Keratinocyte (primary cell): ENCODE results near the gene GALNT7. TPM values are rescaled to one million over a fixed set of nuclear protein-coding genes. Genes with fewer than 3 reads are reported as not detected.

Experiments
- DNase-seq: peaks from one replicate; pipeline ENCODE4 v3.0.0-alpha.2; 2011; ENCODE audit warnings: low read depth, missing footprints, low spot score
- FAIRE-seq: peaks from 2 replicates; lab custom pipeline; 2011; peaks lifted over from hg19 to GRCh38; lab: Jason Lieb, UNC
- H2AFZ ChIP-seq: 2 replicates; pipeline ENCODE4 v1.6.0; 2012; ENCODE audit warnings: low read length, control low read depth, inconsistent platforms; ENCODE audit not compliant: control insufficient read depth
- H3K27ac ChIP-seq: 2 replicates; pipeline ENCODE4 v1.5.1; 2011; ENCODE audit warnings: low read length; ENCODE audit not compliant: control insufficient read depth, insufficient read depth
- H3K27me3 ChIP-seq: 3 replicates; pipeline ENCODE4 v1.6.0; 2011; ENCODE audit warnings: low read length; ENCODE audit not compliant: control insufficient read depth, insufficient read depth; ENCODE audit errors: extremely low read depth
- H3K36me3 ChIP-seq, 2 experiments: 2 replicates in 1 of 2; 3 replicates in 1 of 2; pipeline ENCODE4 v1.5.1; 2011; ENCODE audit warnings: low read length in 2 of 2, mild to moderate bottlenecking in 1 of 2; ENCODE audit not compliant: control insufficient read depth in 2 of 2, insufficient read depth in 2 of 2; ENCODE audit errors: extremely low read depth in 1 of 2
- H3K4me1 ChIP-seq: 3 replicates; pipeline ENCODE4 v1.5.1; 2011; ENCODE audit warnings: low read length; ENCODE audit not compliant: control insufficient read depth, insufficient read depth; ENCODE audit errors: extremely low read depth
- H3K4me2 ChIP-seq: 3 replicates; pipeline ENCODE4 v1.6.0; 2011; ENCODE audit warnings: low read depth, low read length; ENCODE audit not compliant: control insufficient read depth, insufficient read depth; ENCODE audit errors: extremely low read depth
- H3K4me3 ChIP-seq, 3 experiments: fragments of 200-600 bp in 1 of 3; sonication (generic) in 1 of 3; 2 replicates in 2 of 3; 3 replicates in 1 of 3; pipeline ENCODE4 v1.5.1; 2011 to 2016; ENCODE audit warnings: low read length in 3 of 3, mild to moderate bottlenecking in 3 of 3, control low read depth in 2 of 3, inconsistent platforms in 1 of 3, low read depth in 1 of 3, mixed read lengths in 1 of 3, mixed run types in 1 of 3, moderate library complexity in 1 of 3; ENCODE audit not compliant: control insufficient read depth in 2 of 3, insufficient read depth in 2 of 3; ENCODE audit errors: extremely low read depth in 1 of 3
- H3K79me2 ChIP-seq: 2 replicates; pipeline ENCODE4 v1.6.0; 2012; ENCODE audit warnings: low read length; ENCODE audit not compliant: control insufficient read depth, insufficient read depth
- H3K9ac ChIP-seq: 3 replicates; pipeline ENCODE4 v1.6.0; 2011; ENCODE audit warnings: low read length; ENCODE audit not compliant: control insufficient read depth, insufficient read depth; ENCODE audit errors: extremely low read depth
- H3K9me1 ChIP-seq: 3 replicates; pipeline ENCODE4 v1.6.0; 2011; ENCODE audit warnings: low read length; ENCODE audit not compliant: control insufficient read depth, insufficient read depth; ENCODE audit errors: extremely low read depth
- H3K9me3 ChIP-seq: 2 replicates; pipeline ENCODE4 v1.5.1; 2012; ENCODE audit warnings: low read depth, low read length; ENCODE audit not compliant: control insufficient read depth
- H4K20me1 ChIP-seq: 3 replicates; pipeline ENCODE4 v1.6.0; 2011; ENCODE audit warnings: low read length; ENCODE audit not compliant: control insufficient read depth, insufficient read depth; ENCODE audit errors: extremely low read depth
- CTCF ChIP-seq, 3 experiments: IDR thresholded peaks in 1 of 3; conservative IDR thresholded peaks in 1 of 3; optimal IDR thresholded peaks in 1 of 3; 2 replicates in 2 of 3; 3 replicates in 1 of 3; pipeline versions ENCODE3 to v1.5.1; 2011; ENCODE audit warnings: low read length in 3 of 3, mild to moderate bottlenecking in 3 of 3, moderate library complexity in 2 of 3, control low read depth in 1 of 3, inconsistent platforms in 1 of 3; ENCODE audit not compliant: insufficient read depth in 2 of 3; ENCODE audit errors: extremely low read depth in 1 of 3
- EZH2 ChIP-seq: IDR thresholded peaks from one replicate; pipeline ENCODE4 v1.6.1; 2012; ENCODE audit warnings: inconsistent platforms, mild to moderate bottlenecking, low read length, moderate library complexity
- dilution Hi-C: fragments of 300-500 bp; cut with MboI; formaldehyde crosslinking; loops from one replicate; pipeline ENCODE4 v1.7.0; 2020; ENCODE audit warnings: low sequenced_read_pairs; ENCODE audit not compliant: extremely low pct_ligation_motif_present
- polyA plus RNA-seq, 5 experiments: library from polyadenylated mRNA; depleted of rRNA in 3 of 5; stranded (reverse) in 3 of 5; stranded (forward) in 1 of 5; unstranded in 1 of 5; fragments of >200 nt; gene quantifications; 1 replicate in 1 of 5; 2 replicates in 3 of 5; 3 replicates in 1 of 5; pipeline versions ENCODE4 v1.2.1 to v1.2.3, GENCODE V29; 2011 to 2012; ENCODE audit warnings: missing spikeins in 2 of 5, low read depth in 1 of 5, low replicate concordance in 1 of 5

GALNT7 gene
- polyA plus RNA-seq, 1 donor (not counting 4 experiments of a cell fraction or from before 2014, with no cell fraction given) = 28.8 TPM

GRCh38 chr4:173119818-173120217 lies 48.8 kb upstream of the GALNT7 start:
- Histone ChIP-seq H2AFZ (no peak overlapping the region), H3K9me1 (no peaks in the 10 kb centered on the region), H4K20me1 (no peaks in the 10 kb centered on the region), H3K9ac (no peak overlapping the region), H3K27ac (no peak overlapping the region), H3K4me2 (peak overlapping the region; percentile 6), H3K9me3 (no peaks in the 10 kb centered on the region), H3K4me3 (no peak overlapping the region), H3K36me3 (no peaks in the 10 kb centered on the region), H3K27me3 (no peaks in the 10 kb centered on the region), H3K4me1 (peaks cover 31% of the 10 kb centered on the region), H3K79me2 (no peaks in the 10 kb centered on the region)
- no peak for DNase-seq
- FAIRE-seq = peak; percentile 94
- TF ChIP-seq CTCF (optimal IDR thresholded peaks at IDR 0.05 in 1 of 3, IDR thresholded peaks at IDR 0.05 in 1 of 3, conservative IDR thresholded peaks at IDR 0.05 in 1 of 3; ENCODE audit: extremely low read depth in 1 of 3, insufficient read depth in 2 of 3, low read length in 3 of 3) = no peak
- TF ChIP-seq EZH2 = no peak
- dilution Hi-C loops = no loop called here

GRCh38 chr4:173121076-173121561 lies 47.5 kb upstream of the GALNT7 start:
- Histone ChIP-seq H3K4me3 (no peak overlapping the region), H3K36me3 (no peaks in the 10 kb centered on the region), H3K9me1 (no peaks in the 10 kb centered on the region), H3K27ac (no peak overlapping the region), H3K4me1 (peaks cover 31% of the 10 kb centered on the region), H2AFZ (no peak overlapping the region), H3K27me3 (no peaks in the 10 kb centered on the region), H3K9me3 (no peaks in the 10 kb centered on the region), H3K9ac (no peak overlapping the region), H3K4me2 (peak overlapping the region; percentile 22), H3K79me2 (no peaks in the 10 kb centered on the region), H4K20me1 (no peaks in the 10 kb centered on the region)
- DNase-seq = no peak
- dilution Hi-C loops = no loop called here
- TF ChIP-seq CTCF (optimal IDR thresholded peaks at IDR 0.05 in 1 of 3, IDR thresholded peaks at IDR 0.05 in 1 of 3, conservative IDR thresholded peaks at IDR 0.05 in 1 of 3; ENCODE audit: extremely low read depth in 1 of 3, insufficient read depth in 2 of 3, low read length in 3 of 3) (no peak), EZH2 (no peak)
- no peak for FAIRE-seq
